Neural progenitor cell (in vitro differentiated cells): ENCODE results near the gene RGSL1. TPM values are rescaled to one million over a fixed set of nuclear protein-coding genes. Genes with fewer than 3 reads are reported as not detected.

Experiments
- DNase-seq: peaks from one replicate; pipeline ENCODE4 v3.0.0-alpha.2; 2016; ENCODE audit warnings: low spot score
- H2AFZ ChIP-seq: fragments of 200-600 bp; sonication (generic); replicated peaks from 2 replicates; pipeline ENCODE4 v1.6.1; 2016; ENCODE audit warnings: antibody characterized with exemption
- H3F3A ChIP-seq: fragments of 200-600 bp; sonication (generic); 2 replicates; pipeline ENCODE4 v1.6.1; 2016; ENCODE audit warnings: antibody characterized with exemption, low read depth
- H3K27ac ChIP-seq: fragments of 200-600 bp; sonication (generic); 2 replicates; pipeline ENCODE4 v1.5.1; 2016; ENCODE audit warnings: mild to moderate bottlenecking
- H3K27me3 ChIP-seq: fragments of 200-600 bp; sonication (generic); 2 replicates; pipeline ENCODE4 v1.6.1; 2016; ENCODE audit warnings: mild to moderate bottlenecking, moderate library complexity
- H3K36me3 ChIP-seq: fragments of 200-600 bp; sonication (generic); 2 replicates; pipeline ENCODE4 v1.5.1; 2016
- H3K4me1 ChIP-seq: fragments of 200-600 bp; sonication (generic); 2 replicates; pipeline ENCODE4 v1.6.1; 2016; ENCODE audit warnings: mixed run types
- H3K4me2 ChIP-seq: fragments of 200-600 bp; sonication (generic); 2 replicates; pipeline ENCODE4 v1.6.1; 2016
- H3K4me3 ChIP-seq: fragments of 200-600 bp; sonication (generic); 2 replicates; pipeline ENCODE4 v1.5.1; 2016
- H3K79me2 ChIP-seq: fragments of 200-600 bp; sonication (generic); 2 replicates; pipeline ENCODE4 v1.6.1; 2016; ENCODE audit warnings: low read depth
- H3K9ac ChIP-seq: fragments of 200-600 bp; sonication (generic); 2 replicates; pipeline ENCODE4 v1.6.1; 2016
- H3K9me3 ChIP-seq: fragments of 200-600 bp; sonication (generic); 2 replicates; pipeline ENCODE4 v1.5.1; 2016; ENCODE audit warnings: low read depth
- H4K20me1 ChIP-seq: fragments of 200-600 bp; sonication (generic); 2 replicates; pipeline ENCODE4 v1.6.1; 2016; ENCODE audit warnings: low read depth
- H3K27ac Mint-ChIP-seq: 3 replicates; pipeline ENCODE4 v1.8.0; 2021; ENCODE audit warnings: mixed read lengths
- H3K27me3 Mint-ChIP-seq: 2 replicates; pipeline ENCODE4 v1.8.0; 2022; ENCODE audit warnings: low read depth, mild to moderate bottlenecking, inconsistent platforms, moderate library complexity, mixed read lengths; ENCODE audit not compliant: insufficient read depth
- H3K36me3 Mint-ChIP-seq: 3 replicates; pipeline ENCODE4 v1.8.0; 2021; ENCODE audit warnings: mixed read lengths
- H3K4me1 Mint-ChIP-seq: 3 replicates; pipeline ENCODE4 v1.8.0; 2021; ENCODE audit warnings: mixed read lengths
- H3K4me3 Mint-ChIP-seq: 3 replicates; pipeline ENCODE4 v1.8.0; 2021; ENCODE audit warnings: mild to moderate bottlenecking, moderate library complexity, mixed read lengths
- H3K9me3 Mint-ChIP-seq: 3 replicates; pipeline ENCODE4 v1.8.0; 2020; ENCODE audit warnings: mixed read lengths
- EZH2 ChIP-seq: fragments of 200-600 bp; sonication (generic); IDR thresholded peaks from 2 replicates; pipeline ENCODE4 v1.6.1; 2017; ENCODE audit warnings: antibody characterized with exemption, mild to moderate bottlenecking, moderate library complexity
- EZH2phosphoT487 ChIP-seq: fragments of 200-600 bp; sonication (generic); IDR thresholded peaks from 2 replicates; pipeline ENCODE4 v1.6.1; 2017; ENCODE audit warnings: antibody characterized with exemption
- total RNA-seq: library from RNA; depleted of rRNA; stranded (reverse); fragments of >200 nt; gene quantifications from 2 replicates; pipeline ENCODE4 v1.2.3, GENCODE V29; 2015; ENCODE audit warnings: low replicate concordance
- TF ChIP-seq, protein P1 (sequence below): fragments of 200-600 bp; sonication (generic); IDR thresholded peaks from 2 replicates; pipeline ENCODE4 v1.5.1; 2017; ENCODE audit warnings: antibody characterized with exemption, mild to moderate bottlenecking

The RGSL1 gene
- total RNA-seq, 1 donor from 2014 or later = not detected

DNA sequence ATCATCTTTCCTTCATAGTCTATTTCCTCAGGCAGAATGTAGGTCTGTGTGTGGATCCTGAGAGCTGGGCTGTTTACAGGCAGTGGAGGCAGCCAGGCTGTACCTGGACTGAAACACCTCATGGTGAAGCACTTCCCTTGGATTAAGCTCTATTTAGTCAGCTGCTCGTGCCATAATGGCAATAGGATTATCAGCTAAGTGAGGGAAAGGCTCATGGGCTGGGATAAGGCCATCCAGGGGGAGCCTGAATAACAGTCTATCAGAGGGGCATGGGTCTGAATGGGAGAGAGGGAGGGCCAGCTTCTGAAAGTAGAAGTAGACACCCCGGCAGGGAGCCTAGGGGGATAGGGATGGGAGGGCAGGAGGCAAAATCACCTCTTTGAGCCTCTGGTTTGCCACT lies 130.8 kb downstream of the RGSL1 start:
- H4K20me1 ChIP-seq = no peaks in the 10 kb centered on the region
- peak; percentile 40 for DNase-seq
- TF ChIP-seq EZH2 = no peak
- TF ChIP-seq, protein P1, sequence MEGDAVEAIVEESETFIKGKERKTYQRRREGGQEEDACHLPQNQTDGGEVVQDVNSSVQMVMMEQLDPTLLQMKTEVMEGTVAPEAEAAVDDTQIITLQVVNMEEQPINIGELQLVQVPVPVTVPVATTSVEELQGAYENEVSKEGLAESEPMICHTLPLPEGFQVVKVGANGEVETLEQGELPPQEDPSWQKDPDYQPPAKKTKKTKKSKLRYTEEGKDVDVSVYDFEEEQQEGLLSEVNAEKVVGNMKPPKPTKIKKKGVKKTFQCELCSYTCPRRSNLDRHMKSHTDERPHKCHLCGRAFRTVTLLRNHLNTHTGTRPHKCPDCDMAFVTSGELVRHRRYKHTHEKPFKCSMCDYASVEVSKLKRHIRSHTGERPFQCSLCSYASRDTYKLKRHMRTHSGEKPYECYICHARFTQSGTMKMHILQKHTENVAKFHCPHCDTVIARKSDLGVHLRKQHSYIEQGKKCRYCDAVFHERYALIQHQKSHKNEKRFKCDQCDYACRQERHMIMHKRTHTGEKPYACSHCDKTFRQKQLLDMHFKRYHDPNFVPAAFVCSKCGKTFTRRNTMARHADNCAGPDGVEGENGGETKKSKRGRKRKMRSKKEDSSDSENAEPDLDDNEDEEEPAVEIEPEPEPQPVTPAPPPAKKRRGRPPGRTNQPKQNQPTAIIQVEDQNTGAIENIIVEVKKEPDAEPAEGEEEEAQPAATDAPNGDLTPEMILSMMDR = no peak
- TF ChIP-seq EZH2phosphoT487 = no peak
- H3F3A ChIP-seq = no peaks in the 10 kb centered on the region
- H3K36me3 Mint-ChIP-seq = no peaks in the 10 kb centered on the region
- no peaks in the 10 kb centered on the region for H3K9me3 ChIP-seq
- no peak overlapping the region for H3K4me3 Mint-ChIP-seq
- H3K79me2 ChIP-seq = no peaks in the 10 kb centered on the region
- H3K9ac ChIP-seq = no peak overlapping the region
- H3K4me1 ChIP-seq = no peaks in the 10 kb centered on the region
- no peaks in the 10 kb centered on the region for H3K9me3 Mint-ChIP-seq
- H3K27me3 ChIP-seq = no peaks in the 10 kb centered on the region
- no peak overlapping the region for H3K4me2 ChIP-seq
- no peak overlapping the region for H2AFZ ChIP-seq
- H3K4me3 ChIP-seq = no peak overlapping the region
- no peaks in the 10 kb centered on the region for H3K36me3 ChIP-seq
- H3K4me1 Mint-ChIP-seq = no peaks in the 10 kb centered on the region
- H3K27ac ChIP-seq = no peak overlapping the region
- H3K27me3 Mint-ChIP-seq = no peaks in the 10 kb centered on the region
- H3K27ac Mint-ChIP-seq = no peak overlapping the region

DNA sequence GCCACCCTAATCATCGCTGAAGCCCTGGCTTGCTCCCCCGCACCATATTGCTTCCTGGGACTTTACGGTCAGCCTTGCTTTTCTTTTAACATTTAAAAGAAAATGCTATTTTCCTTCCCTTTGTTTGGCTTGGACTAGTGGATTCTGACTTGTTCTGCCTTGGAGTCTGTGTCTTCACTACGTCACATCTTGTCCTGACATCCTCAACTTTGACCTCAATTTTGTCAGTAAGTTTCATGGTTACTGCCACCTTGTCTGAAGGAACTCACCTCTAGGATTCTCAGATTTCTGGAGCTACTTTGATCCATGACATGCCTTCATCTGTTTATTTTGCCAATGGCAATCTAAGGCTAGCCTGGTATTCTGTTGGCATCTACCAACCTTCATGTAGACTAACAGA lies 134.8 kb downstream of the RGSL1 start:
- peaks cover 1% of the 10 kb centered on the region for H3K27me3 Mint-ChIP-seq
- no peak for DNase-seq
- no peaks in the 10 kb centered on the region for H3K4me1 ChIP-seq
- no peaks in the 10 kb centered on the region for H4K20me1 ChIP-seq
- H3K4me3 ChIP-seq = no peak overlapping the region
- H3K4me1 Mint-ChIP-seq = peaks cover 12% of the 10 kb centered on the region
- no peaks in the 10 kb centered on the region for H3K79me2 ChIP-seq
- H3K27ac ChIP-seq = no peak overlapping the region
- no peak overlapping the region for H3K27ac Mint-ChIP-seq
- no peaks in the 10 kb centered on the region for H3K9me3 Mint-ChIP-seq
- no peaks in the 10 kb centered on the region for H3K36me3 ChIP-seq
- H3F3A ChIP-seq = no peaks in the 10 kb centered on the region
- H3K27me3 ChIP-seq = no peaks in the 10 kb centered on the region
- TF ChIP-seq, protein P1 = no peak
- TF ChIP-seq EZH2 (no peak), EZH2phosphoT487 (no peak)
- peaks cover 3% of the 10 kb centered on the region for H3K9me3 ChIP-seq
- H3K4me3 Mint-ChIP-seq = no peak overlapping the region
- no peak overlapping the region for H3K4me2 ChIP-seq
- H3K9ac ChIP-seq = no peak overlapping the region
- no peak overlapping the region for H2AFZ ChIP-seq
- H3K36me3 Mint-ChIP-seq = no peaks in the 10 kb centered on the region

DNA sequence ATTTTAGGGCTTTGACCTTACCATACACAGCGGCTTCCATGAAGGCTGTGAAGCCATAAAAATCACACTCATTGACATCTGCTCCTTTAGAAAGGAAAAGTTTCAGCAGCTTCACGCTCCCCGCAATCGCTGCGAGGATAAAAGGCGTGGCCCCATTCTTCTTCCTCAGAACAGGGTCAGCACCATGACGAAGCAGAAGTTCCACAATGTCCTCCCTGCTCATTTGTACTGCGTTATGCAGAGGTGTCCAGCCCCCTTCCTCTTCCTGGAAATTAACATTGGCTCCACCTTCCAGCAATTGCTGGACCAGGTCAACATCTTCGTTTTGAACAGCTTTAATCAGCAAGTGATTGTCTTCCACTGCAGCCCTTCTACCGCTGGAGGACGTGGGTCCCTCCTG lies 136.4 kb downstream of the RGSL1 start:
- Histone ChIP-seq H3F3A (no peaks in the 10 kb centered on the region), H3K36me3 (no peaks in the 10 kb centered on the region), H3K4me3 (no peak overlapping the region), H2AFZ (no peak overlapping the region), H3K9me3 (peaks cover 3% of the 10 kb centered on the region), H3K79me2 (no peaks in the 10 kb centered on the region), H4K20me1 (no peaks in the 10 kb centered on the region), H3K27ac (no peak overlapping the region), H3K9ac (no peak overlapping the region), H3K27me3 (no peaks in the 10 kb centered on the region), H3K4me2 (no peak overlapping the region), H3K4me1 (no peaks in the 10 kb centered on the region)
- Mint-ChIP-seq H3K9me3 (no peaks in the 10 kb centered on the region), H3K36me3 (no peaks in the 10 kb centered on the region), H3K4me1 (peaks cover 14% of the 10 kb centered on the region), H3K27me3 (peaks cover 5% of the 10 kb centered on the region), H3K4me3 (no peak overlapping the region), H3K27ac (no peak overlapping the region)
- DNase-seq = no peak
- TF ChIP-seq EZH2 (no peak), EZH2phosphoT487 (no peak)
- TF ChIP-seq, protein P1 = no peak
